WTC11 (cell line): ENCODE results near the gene PRR5. TPM values are rescaled to one million over a fixed set of nuclear protein-coding genes. Genes with fewer than 3 reads are reported as not detected.

Source experiments
- ATAC-seq: fragments of 200-7000 bp; cut with Tn5 transposase; 2 replicates; pipeline ENCODE4 v1.10.0; 2021; ENCODE audit warnings: mild to moderate bottlenecking, moderate library complexity
- CTCF ChIA-PET: fragments of 300-600 bp; sonication (Branson Sonifier 250); formaldehyde crosslinking; loops from one replicate; lab custom pipeline; 2021; ENCODE audit warnings: antibody characterized with exemption; lab: Charles Lee
- POLR2A ChIA-PET: fragments of 350-600 bp; sonication (Branson Sonifier 250); formaldehyde crosslinking; loops from one replicate; lab custom pipeline; 2021; ENCODE audit warnings: antibody characterized with exemption; lab: Charles Lee
- DNase-seq: peaks from one replicate; pipeline ENCODE4 v3.0.0; 2021; ENCODE audit warnings: low spot score
- H3K27ac Mint-ChIP-seq: 2 replicates; pipeline ENCODE4 v1.8.0; 2021; ENCODE audit warnings: mixed read lengths
- H3K27me3 Mint-ChIP-seq: 2 replicates; pipeline ENCODE4 v1.8.0; 2021; ENCODE audit warnings: low read depth, mild to moderate bottlenecking, moderate library complexity, mixed read lengths
- H3K36me3 Mint-ChIP-seq: 2 replicates; pipeline ENCODE4 v1.8.0; 2021; ENCODE audit warnings: mixed read lengths
- H3K4me1 Mint-ChIP-seq: 2 replicates; pipeline ENCODE4 v1.8.0; 2022; ENCODE audit warnings: mixed read lengths
- H3K4me3 Mint-ChIP-seq: 2 replicates; pipeline ENCODE4 v1.8.0; 2021; ENCODE audit warnings: mild to moderate bottlenecking, moderate library complexity, mixed read lengths
- H3K9me3 Mint-ChIP-seq: 2 replicates; pipeline ENCODE4 v1.8.0; 2021; ENCODE audit warnings: mixed read lengths
- CBFB ChIP-seq: sonication (generic); formaldehyde crosslinking; IDR thresholded peaks from 2 replicates; pipeline ENCODE4 v1.8.1; 2022; ENCODE audit warnings: mild to moderate bottlenecking, low read depth, missing genetic modification reagents
- CDX4 ChIP-seq: fragments of 250-450 bp; sonication (Bioruptor Pico); IDR thresholded peaks from 2 replicates; pipeline ENCODE4 v1.9.0; 2021; ENCODE audit warnings: moderate library complexity, mild to moderate bottlenecking, inconsistent platforms, borderline replicate concordance
- CTCF ChIP-seq: fragments of 200-600 bp; IDR thresholded peaks from 2 replicates; pipeline ENCODE4 v1.8.0; 2022; ENCODE audit warnings: antibody characterized with exemption
- NR1H2 ChIP-seq: sonication (generic); formaldehyde crosslinking; IDR thresholded peaks from 2 replicates; pipeline ENCODE4 v1.9.0; 2021; ENCODE audit warnings: mild to moderate bottlenecking, moderate library complexity, missing genetic modification reagents
- NR2C2 ChIP-seq: sonication (generic); formaldehyde crosslinking; IDR thresholded peaks from 2 replicates; pipeline ENCODE4 v1.8.0; 2022; ENCODE audit warnings: mild to moderate bottlenecking, missing genetic modification reagents
- NR3C1 ChIP-seq: sonication (generic); formaldehyde crosslinking; conservative IDR thresholded peaks from 2 replicates; pipeline ENCODE4 v1.8.1; 2023; ENCODE audit warnings: low read depth, mild to moderate bottlenecking, missing genetic modification reagents
- PRDM15 ChIP-seq: sonication (generic); formaldehyde crosslinking; IDR thresholded peaks from 2 replicates; pipeline ENCODE4 v1.8.0; 2022; ENCODE audit warnings: missing genetic modification reagents
- RORB ChIP-seq: fragments of 250-450 bp; sonication (Bioruptor Pico); IDR thresholded peaks from 2 replicates; pipeline ENCODE4 v1.9.0; 2021; ENCODE audit warnings: mild to moderate bottlenecking
- ZNF121 ChIP-seq: sonication (generic); formaldehyde crosslinking; IDR thresholded peaks from 2 replicates; pipeline ENCODE4 v1.8.0; 2023; ENCODE audit warnings: missing genetic modification reagents
- total RNA-seq: library from RNA; stranded (reverse); gene quantifications from 3 replicates; pipeline ENCODE4 v1.2.3, GENCODE V29; 2021

Gene PRR5
- total RNA-seq, 1 experiment from 2014 or later: 15.6 TPM

GRCh38 chr22:44786136-44786535 is 84.1 kb downstream of the PRR5 start (continued):
- TF ChIP-seq CDX4 (CRISPR knock-in tag) (no peak), PRDM15 (CRISPR knock-in tag) (no peak), NR1H2 (CRISPR knock-in tag) (no peak), RORB (no peak), NR3C1 (CRISPR knock-in tag) (no peak), NR2C2 (CRISPR knock-in tag) (no peak)

- Mint-ChIP-seq H3K27me3 (no peaks in the 10 kb centered on the region), H3K4me3 (no peak overlapping the region)
- TF ChIP-seq CTCF (no peak), ZNF121 (peak; percentile 89), CBFB (CRISPR knock-in tag) (no peak)
- TF ChIP-seq, all 79 proteins: peak for 1
- Mint-ChIP-seq H3K36me3 (peaks cover 36% of the 10 kb centered on the region), H3K27ac (no peak overlapping the region), H3K9me3 (peaks cover 5% of the 10 kb centered on the region; the same call in 1 of the 2 replicates), H3K4me1 (peaks cover 12% of the 10 kb centered on the region)
- POLR2A ChIA-PET: no interaction called here
- ATAC-seq (no peak), DNase-seq (no peak)
- CTCF ChIA-PET: interaction anchor here (1.2 kb wide), 1 partner anchor 34 kb away, joined by 5 read pairs; no protein-coding TSS in a partner anchor
Measured at GRCh38 chr22:44786610-44787009, 84.6 kb downstream of the PRR5 start.

Other genes with a start within 250 kb of the PRR5 start
- 20.2 to 23.5 TPM (median 23.2 TPM) in 3 replicates for gene RTL6, start 204.0 kb upstream of the PRR5 start, total RNA-seq
- gene ARHGAP8, start 50.4 kb downstream of the PRR5 start, total RNA-seq: 50.5 to 61.4 TPM (median 58.0 TPM) in 3 replicates